ENCODE data around the gene PROM1. TPM values are rescaled to one million over a fixed set of nuclear protein-coding genes. Genes with fewer than 3 reads are reported as not detected.

PROM1 gene
- total and polyA plus RNA-seq, 9 of the 15 experiments (the other 6 are each of a cell fraction or from before 2014, with no cell fraction given) = 0.05 TPM; not detected in 8

DNA sequence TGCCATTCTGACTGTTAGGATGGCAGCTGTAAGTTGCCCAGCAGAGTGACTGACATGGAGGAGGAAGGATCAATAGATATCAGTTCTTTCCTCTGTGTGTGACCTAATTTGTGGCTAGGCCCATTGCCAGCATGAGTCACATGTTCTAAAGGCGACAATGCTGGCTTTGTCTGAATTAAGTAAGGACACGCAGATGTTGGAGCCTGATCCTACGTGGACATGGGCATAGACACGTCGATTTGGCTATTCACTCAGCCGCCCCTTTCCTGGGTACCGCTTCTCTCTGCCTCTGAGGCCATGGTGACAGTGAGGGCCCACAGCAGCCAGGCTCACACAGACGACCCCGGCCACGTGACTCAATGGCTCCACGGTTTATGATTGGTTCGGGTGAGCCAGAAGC is 16.3 kb downstream of the PROM1 start (continued):
- TF ChIP-seq, protein P1, sequence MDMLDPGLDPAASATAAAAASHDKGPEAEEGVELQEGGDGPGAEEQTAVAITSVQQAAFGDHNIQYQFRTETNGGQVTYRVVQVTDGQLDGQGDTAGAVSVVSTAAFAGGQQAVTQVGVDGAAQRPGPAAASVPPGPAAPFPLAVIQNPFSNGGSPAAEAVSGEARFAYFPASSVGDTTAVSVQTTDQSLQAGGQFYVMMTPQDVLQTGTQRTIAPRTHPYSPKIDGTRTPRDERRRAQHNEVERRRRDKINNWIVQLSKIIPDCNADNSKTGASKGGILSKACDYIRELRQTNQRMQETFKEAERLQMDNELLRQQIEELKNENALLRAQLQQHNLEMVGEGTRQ (CRISPR knock-in tag; IDR thresholded peaks at IDR 0.05) = peak; percentile 55
- peak; percentile 16; the same call in 1 of the 2 replicates for TF ChIP-seq NFIC (IDR thresholded peaks at IDR 0.05)
- TF ChIP-seq NCOA6 (IDR thresholded peaks at IDR 0.05) = no peak

DNA sequence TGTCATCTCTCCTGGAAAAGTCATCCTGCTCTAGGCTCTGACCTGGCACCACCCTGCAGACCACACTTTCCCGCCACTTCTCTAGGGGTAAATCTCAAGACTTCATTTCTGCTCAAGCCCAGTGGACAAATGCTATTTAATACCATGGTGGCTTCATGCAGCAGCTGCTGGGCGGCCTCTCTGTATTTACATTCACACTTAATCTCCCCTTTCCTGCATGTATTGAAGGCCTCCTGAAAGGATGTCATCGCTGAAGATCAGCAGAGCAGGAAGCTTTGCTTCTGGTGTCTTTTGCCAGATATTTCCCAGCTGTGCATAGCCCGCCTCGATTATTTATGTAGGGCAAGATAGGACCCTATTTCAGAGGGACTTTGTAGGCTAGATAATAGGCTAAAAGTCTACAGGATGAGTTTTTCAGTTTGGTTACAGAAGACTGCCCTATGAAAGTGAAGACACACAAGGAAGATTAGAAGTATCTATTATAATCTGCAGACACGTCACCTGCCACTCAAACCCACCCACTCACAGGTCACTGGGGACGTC is 17.2 kb downstream of the PROM1 start:
- FAIRE-seq (no peak), ATAC-seq (no peak), DNase-seq (ENCODE audit: extremely low read depth in 1 of 4, low spot score in 3 of 4) (no peak)
- no peak overlapping the region for H2AFZ ChIP-seq (ENCODE audit: low read depth, low read length)
- in situ Hi-C loops (cut with MboI) (no loop called here), intact Hi-C loops (cut with micrococcal nuclease) (no loop called here)
- TF ChIP-seq NFXL1 (CRISPR knock-in tag; IDR thresholded peaks at IDR 0.05) = no peak
- 0 out of 2 replicates have a peak, but pooled peaks have one; percentile 19 for TF ChIP-seq EGR1 (conservative IDR thresholded peaks at IDR 0.05)
- TF ChIP-seq SRSF9 (IDR thresholded peaks at IDR 0.05; ENCODE audit: borderline replicate concordance, low read depth, low read length) = no peak
- TF ChIP-seq, protein P2, sequence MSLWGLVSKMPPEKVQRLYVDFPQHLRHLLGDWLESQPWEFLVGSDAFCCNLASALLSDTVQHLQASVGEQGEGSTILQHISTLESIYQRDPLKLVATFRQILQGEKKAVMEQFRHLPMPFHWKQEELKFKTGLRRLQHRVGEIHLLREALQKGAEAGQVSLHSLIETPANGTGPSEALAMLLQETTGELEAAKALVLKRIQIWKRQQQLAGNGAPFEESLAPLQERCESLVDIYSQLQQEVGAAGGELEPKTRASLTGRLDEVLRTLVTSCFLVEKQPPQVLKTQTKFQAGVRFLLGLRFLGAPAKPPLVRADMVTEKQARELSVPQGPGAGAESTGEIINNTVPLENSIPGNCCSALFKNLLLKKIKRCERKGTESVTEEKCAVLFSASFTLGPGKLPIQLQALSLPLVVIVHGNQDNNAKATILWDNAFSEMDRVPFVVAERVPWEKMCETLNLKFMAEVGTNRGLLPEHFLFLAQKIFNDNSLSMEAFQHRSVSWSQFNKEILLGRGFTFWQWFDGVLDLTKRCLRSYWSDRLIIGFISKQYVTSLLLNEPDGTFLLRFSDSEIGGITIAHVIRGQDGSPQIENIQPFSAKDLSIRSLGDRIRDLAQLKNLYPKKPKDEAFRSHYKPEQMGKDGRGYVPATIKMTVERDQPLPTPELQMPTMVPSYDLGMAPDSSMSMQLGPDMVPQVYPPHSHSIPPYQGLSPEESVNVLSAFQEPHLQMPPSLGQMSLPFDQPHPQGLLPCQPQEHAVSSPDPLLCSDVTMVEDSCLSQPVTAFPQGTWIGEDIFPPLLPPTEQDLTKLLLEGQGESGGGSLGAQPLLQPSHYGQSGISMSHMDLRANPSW (CRISPR knock-in tag; IDR thresholded peaks at IDR 0.05) = no peak
- no peak for TF ChIP-seq RFX5 (IDR thresholded peaks at IDR 0.05; ENCODE audit: low read depth, low read length)
- TF ChIP-seq, protein P3, sequence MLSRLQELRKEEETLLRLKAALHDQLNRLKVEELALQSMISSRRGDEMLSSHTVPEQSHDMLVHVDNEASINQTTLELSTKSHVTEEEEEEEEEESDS (CRISPR knock-in tag; IDR thresholded peaks at IDR 0.05) = no peak
- TF ChIP-seq, protein P4, sequence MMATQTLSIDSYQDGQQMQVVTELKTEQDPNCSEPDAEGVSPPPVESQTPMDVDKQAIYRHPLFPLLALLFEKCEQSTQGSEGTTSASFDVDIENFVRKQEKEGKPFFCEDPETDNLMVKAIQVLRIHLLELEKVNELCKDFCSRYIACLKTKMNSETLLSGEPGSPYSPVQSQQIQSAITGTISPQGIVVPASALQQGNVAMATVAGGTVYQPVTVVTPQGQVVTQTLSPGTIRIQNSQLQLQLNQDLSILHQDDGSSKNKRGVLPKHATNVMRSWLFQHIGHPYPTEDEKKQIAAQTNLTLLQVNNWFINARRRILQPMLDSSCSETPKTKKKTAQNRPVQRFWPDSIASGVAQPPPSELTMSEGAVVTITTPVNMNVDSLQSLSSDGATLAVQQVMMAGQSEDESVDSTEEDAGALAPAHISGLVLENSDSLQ (IDR thresholded peaks at IDR 0.05) = peak; percentile 69
- TF ChIP-seq, protein P5, sequence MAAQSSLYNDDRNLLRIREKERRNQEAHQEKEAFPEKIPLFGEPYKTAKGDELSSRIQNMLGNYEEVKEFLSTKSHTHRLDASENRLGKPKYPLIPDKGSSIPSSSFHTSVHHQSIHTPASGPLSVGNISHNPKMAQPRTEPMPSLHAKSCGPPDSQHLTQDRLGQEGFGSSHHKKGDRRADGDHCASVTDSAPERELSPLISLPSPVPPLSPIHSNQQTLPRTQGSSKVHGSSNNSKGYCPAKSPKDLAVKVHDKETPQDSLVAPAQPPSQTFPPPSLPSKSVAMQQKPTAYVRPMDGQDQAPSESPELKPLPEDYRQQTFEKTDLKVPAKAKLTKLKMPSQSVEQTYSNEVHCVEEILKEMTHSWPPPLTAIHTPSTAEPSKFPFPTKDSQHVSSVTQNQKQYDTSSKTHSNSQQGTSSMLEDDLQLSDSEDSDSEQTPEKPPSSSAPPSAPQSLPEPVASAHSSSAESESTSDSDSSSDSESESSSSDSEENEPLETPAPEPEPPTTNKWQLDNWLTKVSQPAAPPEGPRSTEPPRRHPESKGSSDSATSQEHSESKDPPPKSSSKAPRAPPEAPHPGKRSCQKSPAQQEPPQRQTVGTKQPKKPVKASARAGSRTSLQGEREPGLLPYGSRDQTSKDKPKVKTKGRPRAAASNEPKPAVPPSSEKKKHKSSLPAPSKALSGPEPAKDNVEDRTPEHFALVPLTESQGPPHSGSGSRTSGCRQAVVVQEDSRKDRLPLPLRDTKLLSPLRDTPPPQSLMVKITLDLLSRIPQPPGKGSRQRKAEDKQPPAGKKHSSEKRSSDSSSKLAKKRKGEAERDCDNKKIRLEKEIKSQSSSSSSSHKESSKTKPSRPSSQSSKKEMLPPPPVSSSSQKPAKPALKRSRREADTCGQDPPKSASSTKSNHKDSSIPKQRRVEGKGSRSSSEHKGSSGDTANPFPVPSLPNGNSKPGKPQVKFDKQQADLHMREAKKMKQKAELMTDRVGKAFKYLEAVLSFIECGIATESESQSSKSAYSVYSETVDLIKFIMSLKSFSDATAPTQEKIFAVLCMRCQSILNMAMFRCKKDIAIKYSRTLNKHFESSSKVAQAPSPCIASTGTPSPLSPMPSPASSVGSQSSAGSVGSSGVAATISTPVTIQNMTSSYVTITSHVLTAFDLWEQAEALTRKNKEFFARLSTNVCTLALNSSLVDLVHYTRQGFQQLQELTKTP (IDR thresholded peaks at IDR 0.05; ENCODE audit: low read depth in 1 of 2, partially characterized antibody in 2 of 2) = no peak
- no peak for TF ChIP-seq CBFA2T2 (conservative IDR thresholded peaks at IDR 0.05)
- TF ChIP-seq CREBBP (IDR thresholded peaks at IDR 0.05; ENCODE audit: low read depth, low read length) = peak; percentile 95
- no peaks in the 10 kb centered on the region for H4K20me1 ChIP-seq (replicated peaks; ENCODE audit: control insufficient read depth, insufficient read depth, low read length)
- H3K36me3 ChIP-seq (ENCODE audit: control insufficient read depth, insufficient read depth, low read length) = no peaks in the 10 kb centered on the region
- peaks cover 0 to 32% of the 10 kb centered on the region in 2 experiments; a peak in 3 of 5 replicates for H3K27me3 ChIP-seq (ENCODE audit: control insufficient read depth in 2 of 2, insufficient read depth in 2 of 2, low read length in 2 of 2)
- H3K79me2 ChIP-seq (ENCODE audit: control insufficient read depth, insufficient read depth, low read length) = no peaks in the 10 kb centered on the region
- WGBS (ENCODE audit: insufficient coverage, low coverage, missing lambda C conversion rate) = 4% methylated on average over 7 of the region's 7 CpGs
- BruUV-seq (replicated peaks) = no TSS peak
- no peaks in the 10 kb centered on the region for H3K9me3 ChIP-seq (replicated peaks; ENCODE audit: control insufficient read depth, insufficient read depth, low read depth, low read length)
- H3K4me3 ChIP-seq = no peak overlapping the region
- H3K9me1 ChIP-seq (ENCODE audit: control insufficient read depth, insufficient read depth, low read length) = no peaks in the 10 kb centered on the region
- H3K4me2 ChIP-seq (ENCODE audit: insufficient read depth, low read length) = no peak overlapping the region
- no peak overlapping the region for H3K27ac ChIP-seq (ENCODE audit: extremely low read depth, low read depth, low read length)
- no peaks in the 10 kb centered on the region; a peak in 2 of 5 replicates for H3K4me1 ChIP-seq (replicated peaks in 1 of 2; ENCODE audit: control insufficient read depth in 2 of 2, insufficient read depth in 2 of 2, low read length in 2 of 2)
- H3K9ac ChIP-seq (ENCODE audit: insufficient read depth in 1 of 2, low read depth in 2 of 2, low read length in 2 of 2) = no peak overlapping the region
- CTCF ChIA-PET (ENCODE audit: low intra/inter-chr PET ratio) = no interaction called here
- POLR2A ChIA-PET = interaction anchor here (0.5 kb wide), 1 partner anchor 543 kb away, joined by 3 read pairs; no protein-coding TSS in a partner anchor

All from K562 (cell line).